BLaER1 (cell line): ENCODE measurements around the gene EIF3K.
"Not testable (repeated sequence)": the region's sequence is repeated elsewhere in the genome, so short reads cannot be mapped to it uniquely, and the experiment has no call there.

ENCODE experiments used
- H3K27ac ChIP-seq: shearing (Covaris generic); formaldehyde crosslinking; 2 replicates; pipeline ENCODE4 v1.8.1; 2022
- H3K27me3 ChIP-seq: shearing (Covaris generic); formaldehyde crosslinking; 2 replicates; pipeline ENCODE4 v1.8.1; 2022
- H3K36me3 ChIP-seq: shearing (Covaris generic); formaldehyde crosslinking; 2 replicates; pipeline ENCODE4 v1.8.1; 2022
- H3K4me1 ChIP-seq: shearing (Covaris generic); formaldehyde crosslinking; 2 replicates; pipeline ENCODE4 v1.8.1; 2022
- H3K4me2 ChIP-seq: shearing (Covaris generic); formaldehyde crosslinking; 2 replicates; pipeline ENCODE4 v1.8.1; 2022
- H3K4me3 ChIP-seq: shearing (Covaris generic); formaldehyde crosslinking; 2 replicates; pipeline ENCODE4 v1.8.1; 2022
- H3K9ac ChIP-seq: shearing (Covaris generic); formaldehyde crosslinking; 2 replicates; pipeline ENCODE4 v1.8.1; 2022
- H3K9me3 ChIP-seq: shearing (Covaris generic); formaldehyde crosslinking; 2 replicates; pipeline ENCODE4 v1.8.1; 2022
- H4K20me1 ChIP-seq: shearing (Covaris generic); formaldehyde crosslinking; 2 replicates; pipeline ENCODE4 v1.8.1; 2022
- Cebpa-rat ChIP-seq: shearing (Covaris generic); IDR thresholded peaks from 2 replicates; pipeline ENCODE4 v1.8.1; 2022

EIF3K gene

DNA sequence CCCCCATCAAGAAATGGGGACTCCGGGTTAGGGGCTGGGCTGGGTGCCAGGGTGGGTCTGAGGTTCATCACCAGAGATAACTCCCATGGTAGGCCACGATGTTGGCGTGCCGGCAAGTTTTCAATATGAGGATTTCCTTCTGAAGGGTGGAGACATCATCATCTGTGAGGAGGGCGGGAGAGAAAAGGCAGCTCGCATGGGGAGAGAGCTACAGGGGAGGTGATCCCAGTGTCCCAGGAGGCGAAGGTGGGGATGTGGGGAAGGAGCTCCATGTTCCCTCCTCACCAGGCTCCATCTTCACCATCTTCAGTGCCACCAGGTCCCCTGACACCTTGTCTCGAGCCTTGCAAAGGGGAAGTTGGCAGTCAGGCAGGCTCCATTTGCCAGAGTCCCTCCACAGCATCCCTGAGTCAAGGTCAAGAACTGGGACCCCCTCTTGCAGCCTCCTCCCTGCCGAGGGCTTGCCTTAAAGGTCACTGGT, 1.7 kb upstream of the EIF3K start:
- TF ChIP-seq Cebpa-rat, result no peak
- peak overlapping the region; percentile 97 for H3K4me2 ChIP-seq
- no peaks in the 10 kb centered on the region for H3K9me3 ChIP-seq
- H4K20me1 ChIP-seq, result peaks cover 28% of the 10 kb centered on the region
- peak overlapping the region; percentile 89 for H3K4me3 ChIP-seq
- peak overlapping the region; percentile 80 for H3K9ac ChIP-seq
- H3K36me3 ChIP-seq, result peaks cover 47% of the 10 kb centered on the region
- no peaks in the 10 kb centered on the region for H3K27me3 ChIP-seq
- H3K4me1 ChIP-seq, result peaks cover 40% of the 10 kb centered on the region
- peak overlapping the region; percentile 91 for H3K27ac ChIP-seq

DNA sequence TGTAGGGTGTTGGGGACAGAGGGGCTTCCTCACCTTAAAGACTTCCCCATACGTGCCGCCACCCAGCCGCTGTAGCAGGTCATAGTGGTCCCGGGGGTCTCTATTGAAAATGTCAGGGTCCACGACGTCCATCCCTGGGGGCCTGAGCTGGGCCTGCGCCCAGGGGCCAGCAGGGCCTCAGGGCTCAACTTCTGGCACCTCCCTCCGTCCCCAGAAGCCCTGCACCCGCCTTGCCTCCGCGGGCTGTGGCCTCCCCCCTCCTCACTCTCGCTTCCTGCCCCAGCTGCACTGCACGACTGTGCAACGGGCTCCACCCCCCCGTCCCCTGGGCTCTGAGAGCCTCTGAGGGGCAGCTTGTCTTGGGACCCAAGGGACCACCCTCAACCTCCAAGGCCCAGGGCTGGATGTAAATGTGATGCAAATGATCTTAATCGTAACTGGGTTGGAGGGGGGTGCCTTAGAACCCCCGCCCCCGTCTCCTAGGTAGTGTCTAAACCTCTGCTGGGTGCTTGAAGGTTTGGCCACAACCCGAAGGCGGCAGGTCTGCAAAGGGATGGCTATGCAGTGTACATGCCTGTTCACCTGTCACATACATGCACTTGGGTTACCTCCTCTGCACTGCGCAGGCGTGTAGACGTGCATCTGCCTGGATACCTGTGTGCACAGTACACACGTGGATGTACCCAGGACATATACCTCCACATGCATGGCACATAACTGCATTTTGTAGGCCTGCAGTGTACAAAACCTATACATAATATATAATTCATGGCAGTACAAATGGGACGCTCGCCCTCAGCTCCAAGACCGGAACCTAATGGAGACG, 1.0 kb upstream of the EIF3K start, which contains the start of gene MAP4K1:
Gene MAP4K1, minus strand, starts transcription at position 190 of the 826 bp plus-strand sequence. Its CDS starts 58 bp downstream, at position 132.
- H4K20me1 ChIP-seq, result peaks cover 28% of the 10 kb centered on the region
- no peaks in the 10 kb centered on the region for H3K27me3 ChIP-seq
- H3K4me2 ChIP-seq, result peak within 1 kb of the TSS; percentile 97
- H3K27ac ChIP-seq, result peak within 1 kb of the TSS; percentile 91
- H3K4me1 ChIP-seq, result peaks cover 40% of the 10 kb centered on the region
- H3K9me3 ChIP-seq, result no peaks in the 10 kb centered on the region
- H3K4me3 ChIP-seq, result peak within 1 kb of the TSS; percentile 89
- TF ChIP-seq Cebpa-rat, result no peak
- H3K9ac ChIP-seq, result peak within 1 kb of the TSS; percentile 80
- peaks cover 46% of the 10 kb centered on the region for H3K36me3 ChIP-seq

DNA sequence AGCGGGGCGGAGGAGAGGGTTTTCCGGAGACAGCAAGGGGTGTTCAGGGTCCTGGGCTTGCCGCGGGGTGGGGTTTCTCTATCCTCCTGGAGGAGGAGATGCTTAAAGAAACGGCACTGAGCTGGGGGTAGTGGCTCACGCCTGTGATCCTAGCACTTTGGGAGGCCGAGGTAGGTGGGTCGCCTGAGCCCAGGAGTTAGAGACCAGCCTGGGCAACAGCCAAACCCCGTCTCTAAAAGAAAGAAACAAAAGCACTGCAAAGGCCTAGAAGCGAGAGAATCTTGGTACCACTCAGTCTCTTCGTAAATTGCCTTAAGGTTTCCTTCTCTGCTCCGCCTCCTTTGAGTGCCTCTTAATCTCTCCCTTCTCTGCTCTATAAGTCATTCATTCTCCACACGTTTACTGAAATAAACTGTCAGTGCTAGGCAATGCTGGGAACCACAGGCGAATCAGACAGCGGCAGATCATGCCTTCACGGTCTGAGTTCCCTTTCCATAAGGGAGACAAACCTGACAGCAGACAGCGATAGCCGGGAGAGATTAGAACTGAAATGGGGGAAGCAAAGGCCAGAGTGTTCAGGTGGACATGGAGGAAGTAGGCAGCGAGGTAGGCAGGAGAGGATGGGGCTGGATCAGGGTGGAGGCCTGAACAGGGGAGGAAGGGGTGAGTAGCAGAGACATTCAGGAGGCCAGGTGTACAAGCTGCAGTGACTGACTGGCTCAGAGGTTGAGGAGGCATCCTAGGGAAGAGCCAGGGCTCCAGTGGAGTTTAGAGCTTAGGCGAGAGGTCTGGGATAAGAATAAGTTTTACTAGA, 580 bp downstream of the EIF3K start:
- H3K27ac ChIP-seq, result peak overlapping the region; percentile 91
- no peaks in the 10 kb centered on the region for H3K9me3 ChIP-seq
- H3K4me3 ChIP-seq, result peak overlapping the region; percentile 89
- H3K9ac ChIP-seq, result peak overlapping the region; percentile 95
- TF ChIP-seq Cebpa-rat, result no peak
- peaks cover 40% of the 10 kb centered on the region for H3K4me1 ChIP-seq
- peaks cover 52% of the 10 kb centered on the region for H3K36me3 ChIP-seq
- no peaks in the 10 kb centered on the region for H3K27me3 ChIP-seq
- H3K4me2 ChIP-seq, result peak overlapping the region; percentile 97
- peaks cover 35% of the 10 kb centered on the region for H4K20me1 ChIP-seq

DNA sequence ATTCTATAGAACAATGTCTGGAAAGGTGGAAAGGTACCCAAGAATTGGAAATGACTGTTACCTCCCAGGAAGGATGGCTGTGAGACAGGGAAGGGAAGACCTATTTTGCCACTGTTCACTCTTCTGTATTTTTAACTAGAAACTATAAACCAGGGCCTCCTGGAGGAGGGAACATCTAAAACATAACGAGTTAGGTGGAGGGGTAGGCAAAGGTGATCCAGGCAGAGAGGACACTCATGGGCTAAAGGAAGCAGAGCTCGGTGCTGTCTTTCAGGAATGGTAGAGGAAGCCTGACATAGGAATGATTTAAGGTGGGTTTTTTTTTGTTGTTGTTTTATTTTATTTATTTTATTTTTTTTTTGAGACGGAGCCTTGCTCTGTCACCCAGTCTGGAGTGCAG, 5.8 kb downstream of the EIF3K start:
- Histone ChIP-seq H3K27me3 (no peaks in the 10 kb centered on the region), H3K4me2 (no peak overlapping the region), H3K4me3 (no peak overlapping the region), H4K20me1 (peaks cover 36% of the 10 kb centered on the region), H3K9ac (no peak overlapping the region), H3K36me3 (peaks cover 97% of the 10 kb centered on the region), H3K27ac (no peak overlapping the region), H3K9me3 (no peaks in the 10 kb centered on the region), H3K4me1 (peaks cover 7% of the 10 kb centered on the region)
- no peak for TF ChIP-seq Cebpa-rat

GRCh38 chr19:38626401-38626800, 7.4 kb downstream of the EIF3K start:
- peaks cover 97% of the 10 kb centered on the region for H3K36me3 ChIP-seq
- no peaks in the 10 kb centered on the region for H3K4me1 ChIP-seq
- no peak for TF ChIP-seq Cebpa-rat
- H3K9ac ChIP-seq, result no peak overlapping the region
- no peak overlapping the region for H3K4me2 ChIP-seq
- H3K27me3 ChIP-seq, result no peaks in the 10 kb centered on the region
- no peaks in the 10 kb centered on the region for H3K9me3 ChIP-seq
- no peak overlapping the region for H3K4me3 ChIP-seq
- H4K20me1 ChIP-seq, result peaks cover 26% of the 10 kb centered on the region
- no peak overlapping the region for H3K27ac ChIP-seq

DNA sequence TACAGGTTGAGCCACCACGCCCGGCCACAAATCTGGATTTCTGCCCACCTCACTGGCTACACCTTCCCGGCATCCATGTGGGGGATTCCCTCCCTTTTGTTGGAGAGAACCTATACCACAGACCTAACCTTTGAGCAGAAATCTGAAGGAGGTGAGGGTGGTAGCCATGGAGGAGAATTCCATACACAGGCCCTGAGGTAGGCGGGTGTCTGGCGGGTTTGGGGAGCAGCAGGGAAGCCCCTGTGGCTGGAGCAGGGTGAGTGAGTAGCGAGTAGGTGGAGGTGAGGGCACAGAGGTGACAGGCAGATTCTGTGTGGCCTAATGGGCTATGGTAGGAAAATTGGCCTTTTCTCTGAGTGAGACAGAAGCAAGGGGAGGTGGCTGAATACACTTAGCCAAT, 10.6 kb downstream of the EIF3K start:
- H3K27ac ChIP-seq, result no peak overlapping the region
- no peaks in the 10 kb centered on the region for H3K27me3 ChIP-seq
- no peak for TF ChIP-seq Cebpa-rat
- no peak overlapping the region for H3K4me2 ChIP-seq
- peaks cover 10% of the 10 kb centered on the region for H4K20me1 ChIP-seq
- no peak overlapping the region for H3K4me3 ChIP-seq
- H3K9me3 ChIP-seq, result no peaks in the 10 kb centered on the region
- H3K36me3 ChIP-seq, result peaks cover 93% of the 10 kb centered on the region
- H3K9ac ChIP-seq, result no peak overlapping the region
- no peaks in the 10 kb centered on the region for H3K4me1 ChIP-seq

DNA sequence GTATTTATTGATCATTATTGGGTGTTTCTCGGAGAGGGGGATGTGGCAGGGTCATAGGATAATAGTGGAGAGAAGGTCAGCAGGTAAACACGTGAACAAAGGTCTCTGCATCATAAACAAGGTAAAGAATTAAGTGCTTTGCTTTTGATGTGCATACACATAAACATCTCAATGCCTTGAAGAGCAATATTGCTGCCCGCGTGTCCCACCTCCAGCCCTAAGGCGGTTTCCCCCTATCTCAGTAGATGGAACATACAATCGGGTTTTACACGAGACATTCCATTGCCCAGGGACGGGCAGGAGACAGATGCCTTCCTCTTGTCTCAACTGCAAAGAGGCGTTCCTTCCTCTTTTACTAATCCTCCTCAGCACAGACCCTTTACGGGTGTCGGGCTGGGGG, 12.3 kb downstream of the EIF3K start:
- not testable (repeated sequence) for H3K27me3 ChIP-seq, H3K9me3 ChIP-seq, H3K4me1 ChIP-seq, H3K4me2 ChIP-seq, H3K27ac ChIP-seq, H3K9ac ChIP-seq, H3K4me3 ChIP-seq
- Histone ChIP-seq H4K20me1 (peaks cover 10% of the 10 kb centered on the region), H3K36me3 (peaks cover 92% of the 10 kb centered on the region)

DNA sequence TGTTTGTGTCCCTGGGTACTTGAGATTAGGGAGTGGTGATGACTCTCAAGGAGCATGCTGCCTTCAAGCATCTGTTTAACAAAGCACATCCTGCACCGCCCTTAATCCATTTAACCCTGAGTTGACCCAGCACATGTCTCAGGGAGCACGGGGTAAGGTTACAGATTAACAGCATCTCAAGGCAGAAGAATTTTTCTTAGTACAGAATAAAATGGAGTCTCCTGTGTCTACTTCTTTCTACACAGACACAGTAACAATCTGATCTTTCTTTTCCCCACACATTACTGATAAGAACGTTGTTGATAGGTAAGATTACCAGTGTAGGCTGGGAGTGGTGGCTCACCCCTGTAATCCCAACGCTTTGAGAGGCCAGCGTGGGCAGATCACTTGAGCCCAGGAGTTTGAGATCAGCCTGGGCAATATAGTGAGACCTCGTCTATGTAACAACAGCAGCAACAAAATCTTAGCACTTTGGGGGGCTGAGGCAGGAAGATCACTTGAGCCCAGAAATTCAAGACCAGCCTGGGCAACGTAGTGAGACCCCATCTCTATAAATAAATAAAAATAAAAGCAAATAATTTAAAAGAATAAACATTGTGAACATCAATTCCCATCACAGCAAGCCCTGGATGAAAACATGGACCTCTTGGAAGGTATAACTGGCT, 13.0 kb downstream of the EIF3K start:
- not testable (repeated sequence) for H3K9me3 ChIP-seq, H3K9ac ChIP-seq, H3K27ac ChIP-seq, H3K27me3 ChIP-seq, H3K4me2 ChIP-seq, H3K4me3 ChIP-seq
- H4K20me1 ChIP-seq, result peaks cover 10% of the 10 kb centered on the region
- H3K36me3 ChIP-seq, result peaks cover 90% of the 10 kb centered on the region
- H3K4me1 ChIP-seq, result peaks cover 11% of the 10 kb centered on the region

- peaks cover 18% of the 10 kb centered on the region for H3K4me1 ChIP-seq
- H3K27ac ChIP-seq, result no peak overlapping the region
- H3K36me3 ChIP-seq, result peaks cover 83% of the 10 kb centered on the region
- H3K27me3 ChIP-seq, result no peaks in the 10 kb centered on the region
- H3K9ac ChIP-seq, result no peak overlapping the region
- no peak overlapping the region for H3K4me2 ChIP-seq
- no peaks in the 10 kb centered on the region for H3K9me3 ChIP-seq
- no peak overlapping the region for H3K4me3 ChIP-seq
- TF ChIP-seq Cebpa-rat, result no peak
- peaks cover 10% of the 10 kb centered on the region for H4K20me1 ChIP-seq
Observed at GRCh38 chr19:38632476-38633213, 13.7 kb downstream of the EIF3K start.
